LNCAP (cell line): ENCODE results near the gene CDH11.

Experiments
- CTCF ChIP-seq: fragments of 450-650 bp; IDR thresholded peaks from 2 replicates; pipeline ENCODE4 v1.5.1; 2017; ENCODE audit warnings: mild to moderate bottlenecking

The CDH11 gene

GRCh38 chr16:65003621-65004020 lies 118.2 kb downstream of the CDH11 start:
- TF ChIP-seq CTCF = no peak

GRCh38 chr16:65002265-65002664 lies 119.6 kb downstream of the CDH11 start:
- no peak for TF ChIP-seq CTCF

GRCh38 chr16:65000654-65001053 lies 121.2 kb downstream of the CDH11 start:
- no peak for TF ChIP-seq CTCF

GRCh38 chr16:64997751-64998150 lies 124.1 kb downstream of the CDH11 start:
- no peak for TF ChIP-seq CTCF

GRCh38 chr16:64997121-64997520 lies 124.7 kb downstream of the CDH11 start:
- no peak for TF ChIP-seq CTCF

GRCh38 chr16:64996641-64997040 lies 125.2 kb downstream of the CDH11 start:
- no peak for TF ChIP-seq CTCF

- TF ChIP-seq CTCF = no peak
Measured at GRCh38 chr16:64993464-64993863, 128.4 kb downstream of the CDH11 start.

GRCh38 chr16:64991001-64991400 lies 130.9 kb downstream of the CDH11 start:
- no peak for TF ChIP-seq CTCF
